Articular chondrocyte of knee joint (primary cell): ENCODE data around the gene FAM83F. TPM values are rescaled to one million over a fixed set of nuclear protein-coding genes. Genes with fewer than 3 reads are reported as not detected.

Experiments
- total RNA-seq: library from RNA; depleted of rRNA; stranded (reverse); fragments of >200 nt; gene quantifications from 2 replicates; pipeline ENCODE4 v1.2.3, GENCODE V29; 2012

Gene FAM83F
- total RNA-seq, result not detected in 2 replicates

GRCh38 chr22:39994566-39995392, at the start of gene FAM83F:
TSS of gene FAM83F (plus strand) at chr22:39994954. CDS start at chr22:39995043, 89 bp downstream.

GRCh38 chr22:39959640-39960447, 34.9 kb upstream of the FAM83F start, which contains the start of gene TMA7B:
TSS of gene TMA7B (plus strand) at chr22:39960397. CDS start at chr22:39964375, 3,978 bp downstream.

Other genes starting within 250 kb of the FAM83F start
- under 0.01 TPM in 1 of 2 replicates, not detected in the other for gene ENTHD1, start 101.2 kb upstream of the FAM83F start, total RNA-seq
- gene GRAP2, start 93.9 kb upstream of the FAM83F start, total RNA-seq, result not detected in 2 replicates
- gene TMA7B, start 34.6 kb upstream of the FAM83F start, total RNA-seq, result not detected in 2 replicates
- 41.3 and 45.1 TPM in 2 replicates for gene TNRC6B, start 183.0 kb downstream of the FAM83F start, total RNA-seq